ENCODE data around the gene MBD5.
A peak's percentile ranks its signal among the peaks of the same experiment; 100 is the strongest.

The MBD5 gene

DNA sequence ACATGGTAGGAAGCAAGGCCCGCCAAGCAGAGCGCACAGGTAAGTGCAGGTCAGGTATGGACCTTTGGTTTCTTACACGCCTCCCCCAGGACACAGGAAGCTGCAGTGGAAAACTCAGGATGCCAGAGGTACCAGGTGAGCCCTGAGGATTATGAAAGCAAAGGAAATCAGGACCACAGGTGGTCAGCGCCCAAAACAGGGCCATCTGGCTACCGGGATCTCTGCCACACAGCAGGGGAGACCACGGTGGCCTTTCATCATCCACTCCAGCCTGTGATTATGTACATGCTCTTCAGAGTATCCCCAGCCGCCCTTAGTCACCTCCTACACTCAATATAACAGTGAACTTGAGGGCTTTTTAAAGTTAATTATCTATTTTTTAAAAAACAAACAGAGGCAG lies 498.1 kb downstream of the MBD5 start:
- Mint-ChIP-seq H3K36me3 (ENCODE audit: low read depth) (peaks cover 7% of the 10 kb centered on the region), H3K27ac (no peak overlapping the region), H3K4me1 (no peaks in the 10 kb centered on the region), H3K4me3 (no peak overlapping the region), H3K27me3 (ENCODE audit: low read depth, poor library complexity) (no peaks in the 10 kb centered on the region), H3K9me3 (no peaks in the 10 kb centered on the region)
- no peak for DNase-seq
- TF ChIP-seq, protein P1, sequence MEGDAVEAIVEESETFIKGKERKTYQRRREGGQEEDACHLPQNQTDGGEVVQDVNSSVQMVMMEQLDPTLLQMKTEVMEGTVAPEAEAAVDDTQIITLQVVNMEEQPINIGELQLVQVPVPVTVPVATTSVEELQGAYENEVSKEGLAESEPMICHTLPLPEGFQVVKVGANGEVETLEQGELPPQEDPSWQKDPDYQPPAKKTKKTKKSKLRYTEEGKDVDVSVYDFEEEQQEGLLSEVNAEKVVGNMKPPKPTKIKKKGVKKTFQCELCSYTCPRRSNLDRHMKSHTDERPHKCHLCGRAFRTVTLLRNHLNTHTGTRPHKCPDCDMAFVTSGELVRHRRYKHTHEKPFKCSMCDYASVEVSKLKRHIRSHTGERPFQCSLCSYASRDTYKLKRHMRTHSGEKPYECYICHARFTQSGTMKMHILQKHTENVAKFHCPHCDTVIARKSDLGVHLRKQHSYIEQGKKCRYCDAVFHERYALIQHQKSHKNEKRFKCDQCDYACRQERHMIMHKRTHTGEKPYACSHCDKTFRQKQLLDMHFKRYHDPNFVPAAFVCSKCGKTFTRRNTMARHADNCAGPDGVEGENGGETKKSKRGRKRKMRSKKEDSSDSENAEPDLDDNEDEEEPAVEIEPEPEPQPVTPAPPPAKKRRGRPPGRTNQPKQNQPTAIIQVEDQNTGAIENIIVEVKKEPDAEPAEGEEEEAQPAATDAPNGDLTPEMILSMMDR (IDR thresholded peaks at IDR 0.05), result no peak

DNA sequence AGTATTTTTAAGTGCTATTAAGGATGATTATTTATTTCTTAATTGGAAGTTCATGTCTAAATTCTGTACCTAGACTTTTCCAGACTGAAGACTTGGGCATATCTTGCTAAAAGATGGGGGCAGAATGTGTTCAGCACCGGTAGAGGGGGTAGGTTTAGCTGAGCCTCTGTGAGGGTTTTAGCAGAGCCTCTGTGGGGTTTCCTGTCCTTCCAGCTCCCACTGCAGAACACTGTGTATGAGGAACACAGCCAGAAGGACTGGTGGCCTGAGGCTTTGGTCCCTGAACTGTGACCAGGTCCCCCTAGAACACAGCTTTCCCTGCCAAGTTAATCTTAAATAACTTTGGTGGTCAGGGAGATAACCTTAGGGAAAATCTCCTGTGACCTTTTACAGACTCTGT lies 500.3 kb downstream of the MBD5 start:
- Mint-ChIP-seq H3K9me3 (no peaks in the 10 kb centered on the region), H3K4me3 (no peak overlapping the region), H3K36me3 (ENCODE audit: low read depth) (peaks cover 7% of the 10 kb centered on the region), H3K4me1 (peaks cover under 1% of the 10 kb centered on the region), H3K27ac (no peak overlapping the region), H3K27me3 (ENCODE audit: low read depth, poor library complexity) (no peaks in the 10 kb centered on the region)
- TF ChIP-seq, protein P1 (IDR thresholded peaks at IDR 0.05), result no peak
- no peak for DNase-seq

DNA sequence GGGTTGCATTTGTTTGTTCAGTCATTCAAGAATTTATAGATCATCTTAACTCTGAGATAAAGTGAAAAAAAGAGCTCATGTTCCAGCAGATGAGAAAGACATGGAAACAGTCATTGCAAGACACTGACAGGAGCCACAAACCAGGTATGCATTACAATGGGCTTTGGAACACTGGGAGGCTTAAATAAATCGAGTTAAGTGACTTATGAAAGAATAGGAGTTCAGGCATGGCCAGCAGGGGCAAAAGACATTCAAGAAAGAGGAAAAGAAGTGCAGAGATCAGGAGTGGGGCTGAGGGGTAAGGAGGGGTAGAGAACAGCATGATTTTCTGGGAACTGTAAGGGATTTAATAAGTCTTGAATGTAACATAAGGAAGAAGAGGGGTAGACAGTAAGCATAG lies 502.4 kb downstream of the MBD5 start:
- TF ChIP-seq, protein P1 (IDR thresholded peaks at IDR 0.05), result no peak
- H3K9me3 Mint-ChIP-seq, result no peaks in the 10 kb centered on the region
- no peak for DNase-seq
- H3K4me3 Mint-ChIP-seq, result no peak overlapping the region
- peaks cover 3% of the 10 kb centered on the region for H3K27me3 Mint-ChIP-seq (ENCODE audit: low read depth, poor library complexity)
- peaks cover 14% of the 10 kb centered on the region for H3K4me1 Mint-ChIP-seq
- no peak overlapping the region for H3K27ac Mint-ChIP-seq
- H3K36me3 Mint-ChIP-seq (ENCODE audit: low read depth), result peaks cover 3% of the 10 kb centered on the region

DNA sequence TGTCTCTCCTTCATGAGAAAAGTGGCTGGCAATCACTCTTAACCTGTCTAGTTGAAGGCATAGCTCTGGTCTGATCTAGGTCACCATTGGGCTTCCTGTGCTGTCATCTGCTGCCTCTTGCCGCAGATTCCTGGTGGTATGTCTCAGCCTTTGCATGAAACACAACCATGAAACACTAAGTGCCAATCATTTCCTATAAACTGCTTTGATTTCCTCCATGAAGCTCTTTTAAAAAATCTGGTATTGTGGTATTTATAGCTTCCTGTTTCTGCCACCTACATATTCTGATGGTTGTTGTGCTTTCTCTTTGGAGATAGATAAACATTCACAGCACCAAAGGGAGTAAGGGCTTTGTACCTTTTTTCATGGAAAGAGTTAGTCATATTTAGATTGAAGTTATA lies 503.6 kb downstream of the MBD5 start:
- no peak overlapping the region for H3K4me3 Mint-ChIP-seq
- TF ChIP-seq, protein P1 (IDR thresholded peaks at IDR 0.05), result no peak
- no peaks in the 10 kb centered on the region for H3K36me3 Mint-ChIP-seq (ENCODE audit: low read depth)
- no peaks in the 10 kb centered on the region for H3K9me3 Mint-ChIP-seq
- no peak for DNase-seq
- H3K27me3 Mint-ChIP-seq (ENCODE audit: low read depth, poor library complexity), result peaks cover 3% of the 10 kb centered on the region
- H3K4me1 Mint-ChIP-seq, result peaks cover 15% of the 10 kb centered on the region
- H3K27ac Mint-ChIP-seq, result no peak overlapping the region

DNA sequence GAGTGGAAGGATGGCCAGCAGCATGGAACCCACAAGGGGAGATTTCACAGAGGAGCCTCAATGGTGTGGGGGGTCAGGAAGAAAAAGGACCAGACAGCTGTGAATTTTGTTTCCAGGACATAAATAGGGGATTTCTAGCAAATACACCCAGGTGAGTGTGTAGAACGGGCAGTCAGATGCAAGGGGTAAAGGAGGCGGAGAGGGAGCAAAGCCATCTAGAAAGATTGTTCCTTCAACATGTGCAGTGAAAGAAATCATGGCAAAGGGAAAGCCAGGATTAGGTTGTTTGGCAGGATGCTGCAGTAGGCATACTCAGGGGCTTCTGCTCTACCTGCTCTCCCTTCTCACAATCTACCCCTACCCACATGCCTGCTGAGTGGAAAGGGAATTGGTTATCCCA lies 504.2 kb downstream of the MBD5 start:
- no peak for DNase-seq
- Mint-ChIP-seq H3K4me3 (no peak overlapping the region), H3K27me3 (ENCODE audit: low read depth, poor library complexity) (peaks cover 3% of the 10 kb centered on the region), H3K36me3 (ENCODE audit: low read depth) (no peaks in the 10 kb centered on the region), H3K4me1 (peaks cover 21% of the 10 kb centered on the region), H3K9me3 (no peaks in the 10 kb centered on the region), H3K27ac (no peak overlapping the region)
- TF ChIP-seq, protein P1 (IDR thresholded peaks at IDR 0.05), result no peak

DNA sequence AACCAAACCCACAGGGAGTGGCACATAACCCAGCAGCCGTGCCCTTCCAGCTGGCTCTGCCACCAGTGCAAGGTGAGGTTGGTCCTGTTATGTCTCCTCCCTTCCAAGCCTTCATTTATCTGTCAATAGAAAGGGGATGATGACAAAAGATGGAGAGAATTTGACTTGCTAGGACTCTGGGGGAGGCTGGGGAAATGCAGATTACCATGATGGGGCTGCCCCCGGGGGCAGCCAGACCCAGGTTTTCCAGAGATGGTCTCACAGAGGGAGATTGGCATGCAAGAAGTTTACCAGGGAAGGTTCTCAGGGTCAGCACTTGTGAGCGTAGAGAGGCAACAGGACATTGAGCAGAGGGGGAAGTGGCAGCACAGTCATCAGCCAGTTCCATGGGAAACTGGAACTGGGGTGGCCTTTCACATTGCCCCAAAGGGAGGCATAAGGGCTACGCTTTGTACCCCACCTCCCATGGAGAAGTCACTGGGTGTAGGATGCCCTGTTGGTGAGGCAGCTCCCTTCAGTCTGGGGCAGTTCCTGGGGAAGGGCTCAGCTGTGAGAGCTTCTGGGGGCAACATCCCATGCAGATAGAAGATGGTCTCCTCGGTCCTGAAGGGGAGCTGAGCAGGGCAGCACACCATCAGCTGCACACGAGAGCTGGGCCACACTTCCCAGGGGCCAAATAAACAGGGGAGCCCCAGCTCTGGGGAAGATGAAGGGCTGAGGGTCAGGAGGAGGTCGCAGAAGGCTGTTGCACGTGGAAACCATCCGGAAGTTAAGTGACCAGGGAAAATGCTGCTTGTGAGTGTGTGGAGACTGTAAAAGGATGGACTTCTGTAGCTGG lies 505.8 kb downstream of the MBD5 start:
- Mint-ChIP-seq H3K27me3 (ENCODE audit: low read depth, poor library complexity) (peaks cover 3% of the 10 kb centered on the region), H3K4me1 (peaks cover 22% of the 10 kb centered on the region), H3K27ac (peak overlapping the region; percentile 73), H3K4me3 (no peak overlapping the region), H3K36me3 (ENCODE audit: low read depth) (no peaks in the 10 kb centered on the region), H3K9me3 (no peaks in the 10 kb centered on the region)
- TF ChIP-seq, protein P1 (IDR thresholded peaks at IDR 0.05), result no peak
- no peak for DNase-seq
